HEK293 (cell line): ENCODE measurements around the gene TSPEAR.

ENCODE experiments used
- AEBP2 ChIP-seq: fragments of 450-650 bp; formaldehyde crosslinking; IDR thresholded peaks from 2 replicates; pipeline ENCODE4 v1.5.1; 2016; ENCODE audit warnings: missing biosample characterization, missing genetic modification characterization, borderline replicate concordance
- BCL11A ChIP-seq: fragments of 450-650 bp; formaldehyde crosslinking; IDR thresholded peaks from 2 replicates; pipeline ENCODE4 v1.5.1; 2016; ENCODE audit warnings: low read depth, missing biosample characterization, missing genetic modification characterization
- CTCF ChIP-seq: fragments of 450-650 bp; formaldehyde crosslinking; IDR thresholded peaks from 2 replicates; pipeline ENCODE4 v1.5.1; 2016; ENCODE audit warnings: missing biosample characterization, missing genetic modification characterization
- PBX3 ChIP-seq: sonication (generic); formaldehyde crosslinking; IDR thresholded peaks from 2 replicates; pipeline ENCODE4 v1.8.1; 2022; ENCODE audit warnings: mild to moderate bottlenecking, moderate library complexity, missing genetic modification reagents
- SETDB1 ChIP-seq: IDR thresholded peaks from one replicate; pipeline ENCODE4 v1.6.1; 2017; ENCODE audit warnings: mild to moderate bottlenecking, low read length, moderate library complexity, mixed read lengths; ENCODE audit not compliant: insufficient read length
- TRIM28 ChIP-seq: IDR thresholded peaks from 2 replicates; pipeline ENCODE4 v1.6.1; 2011; ENCODE audit warnings: low read length, control low read depth, borderline replicate concordance
- ZBTB7A ChIP-seq: fragments of 450-650 bp; formaldehyde crosslinking; IDR thresholded peaks from 2 replicates; pipeline ENCODE4 v1.5.1; 2016; ENCODE audit warnings: low read depth, missing biosample characterization, missing genetic modification characterization
- ZIC2 ChIP-seq: fragments of 450-650 bp; formaldehyde crosslinking; IDR thresholded peaks from 2 replicates; pipeline ENCODE4 v1.5.1; 2016; ENCODE audit warnings: missing biosample characterization, missing genetic modification characterization
- ZNF239 ChIP-seq: fragments of 450-650 bp; formaldehyde crosslinking; IDR thresholded peaks from 2 replicates; pipeline ENCODE4 v1.5.1; 2016; ENCODE audit warnings: missing biosample characterization, missing genetic modification characterization
- ZNF274 ChIP-seq, 2 experiments: fragments of 200-500 bp in 1 of 2; fragments of 450-650 bp in 1 of 2; sonication (Bioruptor generic) in 1 of 2; formaldehyde crosslinking in 1 of 2; IDR thresholded peaks; 2 replicates each; pipeline versions ENCODE4 v1.5.1 to v1.6.1; 2014 to 2016; ENCODE audit warnings: borderline replicate concordance in 1 of 2, inconsistent platforms in 1 of 2, low read length in 1 of 2, missing biosample characterization in 1 of 2, missing genetic modification characterization in 1 of 2
- ZNF423 ChIP-seq: fragments of 450-650 bp; formaldehyde crosslinking; IDR thresholded peaks from 2 replicates; pipeline ENCODE4 v1.5.1; 2016; ENCODE audit warnings: missing biosample characterization, missing genetic modification characterization
- ZNF580 ChIP-seq: fragments of 450-650 bp; formaldehyde crosslinking; IDR thresholded peaks from 2 replicates; pipeline ENCODE4 v1.5.1; 2016; ENCODE audit warnings: missing biosample characterization, missing genetic modification characterization
- ZNF791 ChIP-seq: fragments of 450-650 bp; formaldehyde crosslinking; IDR thresholded peaks from 2 replicates; pipeline ENCODE4 v1.5.1; 2016; ENCODE audit warnings: missing biosample characterization, missing genetic modification characterization

- TF ChIP-seq ZBTB7A (tag by site-specific recombination): no peak
- TF ChIP-seq CTCF (tag by site-specific recombination): no peak
- no peak for TF ChIP-seq ZNF274 (IDR thresholded peaks at IDR 0.05; ENCODE audit: low read length)
- no peak for TF ChIP-seq ZNF274 (tag by site-specific recombination; IDR thresholded peaks at IDR 0.05; ENCODE audit: borderline replicate concordance)
- TF ChIP-seq ZNF423 (tag by site-specific recombination): no peak
- no peak for TF ChIP-seq BCL11A (tag by site-specific recombination)
- TF ChIP-seq TRIM28: no peak
- TF ChIP-seq SETDB1: no peak
- TF ChIP-seq AEBP2: no peak
- TF ChIP-seq ZIC2 (tag by site-specific recombination): no peak
- no peak for TF ChIP-seq ZNF239 (tag by site-specific recombination)
- no peak for TF ChIP-seq PBX3 (CRISPR knock-in tag)
- TF ChIP-seq ZNF580 (tag by site-specific recombination): no peak
- no peak for TF ChIP-seq ZNF791 (tag by site-specific recombination)
Observed at GRCh38 chr21:44557491-44558328, 153.7 kb downstream of the TSPEAR start.
